OCI-LY7 (cell line): ENCODE data around the gene BEAN1. TPM values are rescaled to one million over a fixed set of nuclear protein-coding genes. Genes with fewer than 3 reads are reported as not detected.

Source experiments
- BruUV-seq: library from RNA; stranded (reverse); fragments of 400-500 nt; replicated peaks from 2 replicates; lab custom pipeline; 2021; lab: Mats Ljungman, UMichigan
- CTCF ChIA-PET: fragments of 300-600 bp; sonication (Branson Sonifier 250); formaldehyde crosslinking; loops from one replicate; lab custom pipeline; 2022; ENCODE audit warnings: antibody characterized with exemption; ENCODE audit not compliant: unreplicated experiment; lab: Charles Lee
- POLR2A ChIA-PET: fragments of 300-600 bp; sonication (Branson Sonifier 250); formaldehyde crosslinking; loops from one replicate; lab custom pipeline; 2022; ENCODE audit warnings: antibody characterized with exemption; lab: Charles Lee
- DNase-seq: peaks from one replicate; pipeline ENCODE4 v3.0.0-alpha.2; 2015; ENCODE audit warnings: low spot score
- H2AFZ ChIP-seq: fragments of 200-600 bp; sonication (generic), shearing (Covaris generic); 2 replicates; pipeline ENCODE4 v1.6.1; 2014; ENCODE audit warnings: mild to moderate bottlenecking, antibody characterized with exemption, low read length, moderate library complexity
- H3K27ac ChIP-seq: fragments of 200-600 bp; sonication (generic); 2 replicates; pipeline ENCODE4 v1.5.1; 2014; ENCODE audit warnings: mixed run types, low read depth, mild to moderate bottlenecking, moderate library complexity, low read length, inconsistent platforms; ENCODE audit not compliant: poor library complexity, severe bottlenecking
- H3K36me3 ChIP-seq: fragments of 200-600 bp; sonication (generic); 2 replicates; pipeline ENCODE4 v1.6.1; 2014; ENCODE audit warnings: mild to moderate bottlenecking, antibody characterized with exemption, low read length, moderate library complexity, mixed read lengths; ENCODE audit not compliant: insufficient read depth
- H3K4me1 ChIP-seq: fragments of 200-600 bp; sonication (generic); 2 replicates; pipeline ENCODE4 v1.5.1; 2014; ENCODE audit warnings: mild to moderate bottlenecking, low read length; ENCODE audit not compliant: insufficient read depth, poor library complexity, severe bottlenecking
- H3K4me2 ChIP-seq: fragments of 200-600 bp; sonication (generic); 2 replicates; pipeline ENCODE4 v1.6.1; 2014; ENCODE audit warnings: mild to moderate bottlenecking, low read length
- H3K4me3 ChIP-seq: fragments of 200-600 bp; sonication (generic); 2 replicates; pipeline ENCODE4 v1.5.1; 2014; ENCODE audit warnings: mild to moderate bottlenecking, low read depth, low read length; ENCODE audit not compliant: poor library complexity, severe bottlenecking
- H3K79me2 ChIP-seq: fragments of 200-600 bp; sonication (generic); 2 replicates; pipeline ENCODE4 v1.6.1; 2016; ENCODE audit warnings: low read depth, mild to moderate bottlenecking, low read length, moderate library complexity, mixed read lengths; ENCODE audit not compliant: insufficient read depth
- H3K9me2 ChIP-seq: fragments of 200-600 bp; sonication (generic); 2 replicates; pipeline ENCODE4 v1.6.1; 2016; ENCODE audit warnings: mild to moderate bottlenecking, low read length, mixed read lengths; ENCODE audit not compliant: insufficient read depth
- H3K9me3 ChIP-seq: fragments of 200-600 bp; sonication (generic); 2 replicates; pipeline ENCODE4 v1.6.1; 2014; ENCODE audit warnings: mild to moderate bottlenecking, mixed run types, low read length, mixed read lengths
- H4K20me1 ChIP-seq: fragments of 200-600 bp; sonication (generic); 2 replicates; pipeline ENCODE4 v1.6.1; 2014; ENCODE audit warnings: mild to moderate bottlenecking, antibody characterized with exemption, low read length, moderate library complexity, mixed read lengths; ENCODE audit not compliant: insufficient read depth
- EZH2phosphoT487 ChIP-seq: fragments of 200-600 bp; sonication (generic); IDR thresholded peaks from 2 replicates; pipeline ENCODE4 v1.6.1; 2018; ENCODE audit warnings: low read depth, borderline replicate concordance, mild to moderate bottlenecking, mixed run types, antibody characterized with exemption, low read length, moderate library complexity, mixed read lengths
- intact Hi-C: fragments of 100-400 bp; cut with micrococcal nuclease; formaldehyde crosslinking; loops from one replicate; pipeline ENCODE4 v1.10.0; 2022; ENCODE audit not compliant: unreplicated experiment
- total RNA-seq, 2 experiments: library from RNA; depleted of rRNA in 1 of 2; stranded (reverse); fragments of >200 nt in 1 of 2; shearing (Covaris generic) in 1 of 2; gene quantifications; 2 replicates each; pipeline ENCODE4 v1.2.3, GENCODE V29; 2014 to 2022
- TF ChIP-seq, protein P1 (sequence below): fragments of 200-600 bp; sonication (generic); conservative IDR thresholded peaks from 2 replicates; pipeline ENCODE4 v1.5.1; 2014; ENCODE audit warnings: mild to moderate bottlenecking, antibody characterized with exemption, low read length, moderate library complexity, mixed read lengths

BEAN1 gene
- total RNA-seq, 2 experiments from 2014 or later: 0.13 TPM; not detected in 1

DNA sequence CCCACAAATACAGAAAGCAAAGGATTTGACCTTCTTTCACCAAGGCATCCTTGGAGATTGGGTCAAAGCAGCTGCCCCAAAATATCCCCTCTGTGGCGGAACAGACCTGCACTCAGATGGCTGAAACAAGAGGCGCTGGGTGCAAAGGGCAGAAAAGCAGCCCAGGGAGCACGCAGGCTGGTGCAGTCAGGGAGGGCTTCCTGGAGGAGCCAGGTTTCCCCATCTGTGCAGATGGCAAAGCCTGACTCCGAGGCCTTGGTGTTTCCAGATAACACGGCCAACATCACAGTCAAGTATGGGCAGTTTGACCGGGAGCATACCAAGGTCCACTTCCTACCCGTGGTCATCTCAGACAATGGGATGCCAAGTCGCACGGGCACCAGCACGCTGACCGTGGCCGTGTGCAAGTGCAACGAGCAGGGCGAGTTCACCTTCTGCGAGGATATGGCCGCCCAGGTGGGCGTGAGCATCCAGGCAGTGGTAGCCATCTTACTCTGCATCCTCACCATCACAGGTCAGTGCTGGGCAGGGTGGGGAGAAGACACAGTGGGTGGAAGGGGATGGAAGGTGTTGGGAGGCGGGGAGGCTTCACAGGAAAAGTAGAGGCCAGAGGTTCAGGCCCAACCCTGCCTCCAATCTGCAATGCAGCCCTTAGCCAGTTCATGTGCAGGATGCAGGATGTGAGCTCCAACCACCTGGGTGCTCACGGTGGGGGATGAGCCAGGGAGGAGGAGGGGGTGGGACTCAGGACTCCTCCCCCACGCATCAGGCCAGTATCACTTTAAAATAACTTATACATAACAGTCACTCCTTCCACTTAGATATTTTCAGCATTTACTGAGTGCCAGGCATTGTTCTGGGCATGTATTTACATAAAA is 26.4 kb upstream of the BEAN1 start:
- H4K20me1 ChIP-seq: no peaks in the 10 kb centered on the region
- H3K4me2 ChIP-seq: no peak overlapping the region
- CTCF ChIA-PET: no interaction called here
- no peaks in the 10 kb centered on the region for H3K9me3 ChIP-seq
- H3K36me3 ChIP-seq: no peaks in the 10 kb centered on the region
- H3K79me2 ChIP-seq: no peaks in the 10 kb centered on the region
- TF ChIP-seq EZH2phosphoT487: no peak
- TF ChIP-seq, protein P1, sequence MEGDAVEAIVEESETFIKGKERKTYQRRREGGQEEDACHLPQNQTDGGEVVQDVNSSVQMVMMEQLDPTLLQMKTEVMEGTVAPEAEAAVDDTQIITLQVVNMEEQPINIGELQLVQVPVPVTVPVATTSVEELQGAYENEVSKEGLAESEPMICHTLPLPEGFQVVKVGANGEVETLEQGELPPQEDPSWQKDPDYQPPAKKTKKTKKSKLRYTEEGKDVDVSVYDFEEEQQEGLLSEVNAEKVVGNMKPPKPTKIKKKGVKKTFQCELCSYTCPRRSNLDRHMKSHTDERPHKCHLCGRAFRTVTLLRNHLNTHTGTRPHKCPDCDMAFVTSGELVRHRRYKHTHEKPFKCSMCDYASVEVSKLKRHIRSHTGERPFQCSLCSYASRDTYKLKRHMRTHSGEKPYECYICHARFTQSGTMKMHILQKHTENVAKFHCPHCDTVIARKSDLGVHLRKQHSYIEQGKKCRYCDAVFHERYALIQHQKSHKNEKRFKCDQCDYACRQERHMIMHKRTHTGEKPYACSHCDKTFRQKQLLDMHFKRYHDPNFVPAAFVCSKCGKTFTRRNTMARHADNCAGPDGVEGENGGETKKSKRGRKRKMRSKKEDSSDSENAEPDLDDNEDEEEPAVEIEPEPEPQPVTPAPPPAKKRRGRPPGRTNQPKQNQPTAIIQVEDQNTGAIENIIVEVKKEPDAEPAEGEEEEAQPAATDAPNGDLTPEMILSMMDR: no peak
- no peaks in the 10 kb centered on the region for H3K9me2 ChIP-seq
- H3K27ac ChIP-seq: no peak overlapping the region
- no peaks in the 10 kb centered on the region for H3K4me1 ChIP-seq
- no TSS peak for BruUV-seq
- H3K4me3 ChIP-seq: no peak overlapping the region
- POLR2A ChIA-PET: interaction anchor here (0.6 to 0.7 kb wide), 3 partner anchors 79 to 925 kb away, joined by 3 read pairs; no protein-coding TSS in a partner anchor
- no peak for DNase-seq
- no peak overlapping the region for H2AFZ ChIP-seq
- intact Hi-C loops: loop anchor here (10.0 kb wide), 1 partner anchor 324 kb away; no protein-coding TSS in a partner anchor

DNA sequence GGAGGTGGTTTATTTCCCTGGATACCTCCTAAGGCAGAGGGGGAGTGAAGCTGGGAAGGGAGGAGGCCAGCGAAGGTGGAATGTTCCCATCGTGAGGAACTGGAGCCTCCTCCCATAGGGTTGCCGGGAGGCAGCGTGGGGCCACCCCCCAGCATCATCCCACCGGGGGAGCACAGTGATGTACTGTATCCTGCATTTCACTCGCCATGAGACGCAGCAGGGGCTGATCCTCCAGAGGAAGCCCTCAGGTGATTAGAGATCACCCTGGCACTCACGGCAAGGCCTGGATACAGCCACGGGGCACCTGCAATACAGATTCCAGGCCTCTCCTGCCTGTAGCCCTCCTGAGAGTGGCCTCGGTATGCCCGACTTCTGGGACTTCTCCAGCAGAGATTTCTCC is 25.5 kb upstream of the BEAN1 start:
- ChIA-PET CTCF (no interaction called here), POLR2A (no interaction called here)
- Histone ChIP-seq H4K20me1 (no peaks in the 10 kb centered on the region), H3K4me3 (no peak overlapping the region), H3K27ac (no peak overlapping the region), H3K79me2 (no peaks in the 10 kb centered on the region), H3K4me2 (no peak overlapping the region), H3K9me3 (no peaks in the 10 kb centered on the region), H2AFZ (no peak overlapping the region), H3K9me2 (no peaks in the 10 kb centered on the region), H3K4me1 (peaks cover under 1% of the 10 kb centered on the region), H3K36me3 (no peaks in the 10 kb centered on the region)
- TF ChIP-seq, protein P1: no peak
- TF ChIP-seq EZH2phosphoT487: no peak
- intact Hi-C loops: loop anchor here (10.0 kb wide), 1 partner anchor 323 kb away; no protein-coding TSS in a partner anchor
- DNase-seq: no peak
- BruUV-seq: no TSS peak

DNA sequence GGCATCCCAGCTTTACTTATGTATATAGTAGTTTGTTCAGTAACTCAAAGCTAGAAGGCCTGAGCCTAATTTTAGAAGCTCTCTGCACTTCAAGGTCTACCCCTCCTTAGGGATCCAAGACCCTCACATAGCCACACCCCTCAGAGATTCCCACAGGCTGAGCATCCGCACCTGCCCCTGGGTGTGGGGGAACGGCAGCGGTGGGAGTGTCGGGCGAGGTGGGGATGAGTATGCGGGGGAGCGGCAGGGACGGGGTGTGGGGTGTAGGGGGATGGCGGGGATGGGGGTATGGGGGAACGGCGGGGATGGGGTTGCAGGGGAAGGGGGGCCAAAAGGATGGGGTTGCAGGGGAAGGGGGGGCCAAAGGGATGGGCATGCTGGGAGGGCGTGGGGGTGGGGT is 24.9 kb upstream of the BEAN1 start:
- intact Hi-C loops: loop anchor here (10.0 kb wide), 1 partner anchor 323 kb away; no protein-coding TSS in a partner anchor
- H3K36me3 ChIP-seq: no peaks in the 10 kb centered on the region
- H3K4me3 ChIP-seq: no peak overlapping the region
- BruUV-seq: no TSS peak
- no peaks in the 10 kb centered on the region for H4K20me1 ChIP-seq
- CTCF ChIA-PET: no interaction called here
- H3K9me3 ChIP-seq: no peaks in the 10 kb centered on the region
- H3K79me2 ChIP-seq: no peaks in the 10 kb centered on the region
- H3K9me2 ChIP-seq: no peaks in the 10 kb centered on the region
- TF ChIP-seq EZH2phosphoT487: no peak
- TF ChIP-seq, protein P1: no peak
- POLR2A ChIA-PET: no interaction called here
- peaks cover 4% of the 10 kb centered on the region for H3K4me1 ChIP-seq
- DNase-seq: no peak
- no peak overlapping the region for H3K4me2 ChIP-seq
- H3K27ac ChIP-seq: no peak overlapping the region
- H2AFZ ChIP-seq: no peak overlapping the region
